ENCODE data around the gene SCEL.
"Not testable (repeated sequence)": the region's sequence is repeated elsewhere in the genome, so short reads cannot be mapped to it uniquely, and the experiment has no call there.

Gene SCEL

DNA sequence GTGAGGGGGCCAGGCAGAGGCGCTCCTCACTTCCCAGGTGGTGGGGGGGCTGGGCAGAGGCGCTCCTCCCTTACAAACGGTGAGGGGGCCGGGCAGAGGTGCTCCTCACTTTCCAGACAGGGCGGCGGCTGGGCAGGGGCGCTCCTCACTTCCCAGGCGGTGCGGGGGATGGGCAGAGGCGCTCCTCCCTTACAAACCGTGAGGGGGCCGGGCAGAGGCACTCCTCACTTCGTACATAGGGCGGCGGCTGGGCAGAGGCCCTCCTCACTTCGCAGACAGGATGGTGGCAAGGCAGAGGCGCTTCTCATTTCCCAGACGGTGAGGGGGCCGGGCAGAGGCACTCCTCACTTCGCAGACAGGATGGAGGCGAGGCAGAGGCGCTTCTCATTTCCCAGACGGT lies 124.5 kb downstream of the SCEL start:
- in situ Hi-C loops (cut with MboI; ENCODE audit: low sequenced_read_pairs): not testable (repeated sequence)

- in situ Hi-C loops (cut with MboI; ENCODE audit: low sequenced_read_pairs): no loop called here
Measured at GRCh38 chr13:77660841-77661250, 125.3 kb downstream of the SCEL start.

DNA sequence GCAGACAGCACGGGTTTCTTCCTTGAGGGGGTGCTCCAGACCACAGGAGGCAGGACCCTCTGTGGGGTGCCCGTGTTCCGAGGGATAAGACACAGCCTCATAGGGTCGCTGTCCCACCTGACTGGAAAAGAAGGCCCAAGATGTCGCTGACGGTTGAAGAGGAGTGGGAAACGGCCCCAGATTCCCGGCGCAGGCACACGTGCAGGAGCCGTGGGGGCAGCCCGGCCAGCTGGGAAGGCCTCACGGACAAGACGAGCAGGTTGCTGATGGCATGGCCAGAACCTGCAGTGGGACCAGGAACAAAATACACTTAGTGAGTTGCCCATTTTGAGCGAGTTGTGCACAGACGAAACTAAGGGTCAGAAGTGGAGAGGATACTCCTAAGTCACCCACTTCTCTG lies 126.8 kb downstream of the SCEL start:
- in situ Hi-C loops (cut with MboI; ENCODE audit: low sequenced_read_pairs): not testable (repeated sequence)

GRCh38 chr13:77662831-77663230 lies 127.3 kb downstream of the SCEL start:
- in situ Hi-C loops (cut with MboI; ENCODE audit: low sequenced_read_pairs): not testable (repeated sequence)

DNA sequence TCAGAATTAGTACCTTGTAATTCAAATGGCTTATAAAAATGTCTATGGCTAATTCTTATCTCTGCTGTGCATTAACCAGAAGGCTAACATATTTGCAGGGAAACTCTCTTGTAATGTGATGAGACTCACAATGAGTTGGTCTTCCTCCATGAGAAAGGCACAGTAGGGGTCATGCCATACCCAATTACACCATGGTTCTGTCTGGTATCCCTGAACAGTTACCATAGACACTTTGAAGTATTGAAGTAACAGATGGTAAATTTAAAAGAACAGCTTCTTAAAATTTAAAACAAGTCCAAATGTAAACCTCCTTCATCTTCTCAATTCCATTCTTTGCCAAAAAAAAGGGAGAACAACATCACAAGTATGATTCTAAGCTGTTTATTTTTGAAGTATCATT lies 139.3 kb downstream of the SCEL start:
- in situ Hi-C loops (cut with MboI; ENCODE audit: low sequenced_read_pairs): no loop called here

- in situ Hi-C loops (cut with MboI; ENCODE audit: low sequenced_read_pairs): no loop called here
Measured at GRCh38 chr13:77678691-77679235, 143.3 kb downstream of the SCEL start.

DNA sequence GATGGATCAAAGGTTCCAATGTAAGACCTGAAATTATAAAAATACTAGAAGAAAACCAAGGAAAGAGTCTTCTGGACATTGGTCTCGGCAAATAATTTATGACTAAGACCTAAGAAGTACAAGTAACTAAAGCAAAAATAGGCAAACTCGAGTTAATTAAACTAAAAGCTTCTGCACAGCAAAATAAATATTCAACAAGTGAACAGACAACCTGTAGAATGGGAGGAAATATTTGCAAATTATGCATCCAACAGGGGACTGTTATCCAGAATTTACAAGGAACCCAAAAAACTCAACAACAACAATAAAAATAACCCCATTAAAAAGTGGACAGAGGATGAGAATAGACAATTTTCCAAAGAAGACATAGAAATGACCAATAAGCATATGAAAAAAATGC lies 152.3 kb downstream of the SCEL start:
- in situ Hi-C loops (cut with MboI; ENCODE audit: low sequenced_read_pairs): no loop called here

DNA sequence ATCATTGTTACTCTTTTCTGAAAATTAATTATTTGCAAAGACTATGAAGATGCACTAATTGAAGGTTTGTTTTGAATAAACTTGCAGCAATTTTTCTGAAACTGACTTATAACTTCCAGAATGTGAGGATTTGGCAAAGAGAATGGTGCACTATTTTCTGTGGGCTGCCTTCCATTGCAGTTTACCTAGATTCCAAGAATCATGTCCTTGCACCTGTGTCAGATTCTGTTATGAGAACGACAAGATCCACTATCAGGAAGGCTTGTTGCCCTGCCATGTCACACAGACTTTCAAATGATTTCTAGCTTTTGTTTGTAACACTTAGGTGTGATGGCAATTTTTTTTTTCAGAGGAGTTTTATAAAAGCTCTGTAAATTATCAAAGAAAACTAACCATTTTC lies 156.4 kb downstream of the SCEL start:
- in situ Hi-C loops (cut with MboI; ENCODE audit: low sequenced_read_pairs): no loop called here

GRCh38 chr13:77692746-77693448 lies 157.4 kb downstream of the SCEL start:
- in situ Hi-C loops (cut with MboI; ENCODE audit: low sequenced_read_pairs): no loop called here

DNA sequence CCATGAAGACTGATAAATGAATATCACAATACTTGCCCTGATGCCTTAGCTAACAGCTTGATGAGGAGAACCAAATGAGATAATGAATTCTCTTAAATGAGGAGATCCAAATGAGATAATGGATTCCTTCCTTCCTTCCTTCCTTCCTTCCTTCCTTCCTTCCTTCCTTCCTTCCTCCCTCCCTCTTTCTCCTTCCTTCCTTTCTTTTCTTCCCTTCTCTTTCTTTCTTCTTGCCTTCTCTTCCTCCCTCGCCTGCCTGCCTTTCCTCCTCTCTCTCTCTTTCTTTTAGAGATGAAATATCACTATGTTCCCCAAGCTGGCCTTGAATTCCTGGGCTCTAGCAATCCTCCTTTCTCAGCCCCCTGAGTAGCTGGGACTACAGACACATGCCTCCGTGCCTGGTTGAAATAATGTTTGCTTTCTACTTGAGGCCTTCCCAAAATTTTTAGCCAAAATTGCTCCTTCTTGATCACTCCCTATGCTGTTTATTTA lies 158.0 kb downstream of the SCEL start:
- in situ Hi-C loops (cut with MboI; ENCODE audit: low sequenced_read_pairs): no loop called here
